GM19035 (cell line): ENCODE results near the gene MS4A18.
A peak's percentile ranks its signal among the peaks of the same experiment; 100 is the strongest.
"Not testable (repeated sequence)": the region's sequence is repeated elsewhere in the genome, so short reads cannot be mapped to it uniquely, and the experiment has no call there.

Experiments
- ATAC-seq: cut with Tn5 transposase; IDR thresholded peaks from one replicate; pipeline ENCODE4 v1.9.1; 2021; ENCODE audit not compliant: unreplicated experiment

The MS4A18 gene

GRCh38 chr11:60724420-60724819, at the start of gene MS4A18:
Gene MS4A18, plus strand, starts transcription at chr11:60724720.
- ATAC-seq: no peak

DNA sequence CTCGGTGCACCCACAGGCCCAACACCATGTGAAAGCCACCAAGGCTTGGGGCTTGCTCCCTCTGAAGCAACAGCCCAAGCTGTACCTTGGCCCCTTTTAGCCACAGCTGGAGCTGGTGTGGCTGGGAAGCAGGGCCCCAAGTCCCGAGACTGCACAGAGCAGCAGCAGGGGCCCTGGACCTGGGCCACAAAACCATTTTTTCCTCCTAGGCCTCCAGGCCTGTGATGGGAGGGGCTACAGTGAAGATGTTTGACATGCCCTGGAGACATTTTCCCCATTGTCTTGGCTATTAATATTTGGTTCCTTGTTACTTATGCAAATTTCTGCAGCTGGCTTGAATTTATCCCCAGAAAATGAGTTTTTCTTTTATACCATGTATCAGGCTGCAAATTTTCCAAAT, 46.3 kb upstream of the MS4A18 start:
- ATAC-seq: not testable (repeated sequence)

DNA sequence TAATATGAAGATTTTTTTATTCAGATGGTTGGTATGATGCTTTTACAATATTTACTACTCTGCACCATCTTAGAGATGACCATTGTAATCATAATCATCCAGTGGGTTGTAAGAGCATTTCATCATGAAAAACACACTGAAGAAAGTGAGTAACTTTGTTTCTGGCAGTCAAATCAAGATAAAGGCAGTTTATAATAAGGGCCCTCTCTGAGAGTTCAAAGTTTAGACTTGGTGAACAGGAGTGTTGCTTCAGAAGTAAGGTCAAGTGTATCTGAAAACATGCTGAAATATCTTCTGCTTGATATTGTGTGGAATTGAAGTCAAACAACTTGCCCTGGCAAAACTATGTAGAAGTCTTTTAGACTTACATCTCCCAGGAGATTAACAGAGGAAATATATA, 44.6 kb upstream of the MS4A18 start:
- no peak for ATAC-seq

- no peak for ATAC-seq
Observed at GRCh38 chr11:60680455-60681119, 43.9 kb upstream of the MS4A18 start.

DNA sequence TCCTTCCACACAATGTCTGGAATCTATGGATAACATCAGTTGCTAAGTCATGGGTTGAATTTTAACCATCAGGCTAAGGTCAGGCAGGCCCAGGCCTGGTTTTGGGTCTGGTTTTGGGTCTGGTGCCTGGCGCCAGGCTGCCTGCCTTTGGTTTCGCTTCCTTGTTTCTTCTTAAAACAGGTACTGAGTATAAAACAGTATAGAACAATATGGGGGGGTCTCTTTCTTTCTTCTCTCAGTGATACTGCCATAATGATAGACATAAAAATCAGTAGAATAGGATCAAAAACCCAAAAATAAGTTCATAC, 40.0 kb upstream of the MS4A18 start:
- peak; percentile 45 for ATAC-seq

- no peak for ATAC-seq
Observed at GRCh38 chr11:60691661-60692060, 32.9 kb upstream of the MS4A18 start.

- ATAC-seq: no peak
Observed at GRCh38 chr11:60699284-60699691, 25.2 kb upstream of the MS4A18 start, which contains the start of gene MS4A8. Gene MS4A8, plus strand, starts transcription at chr11:60699612. Its CDS starts 1,249 bp downstream, at chr11:60700861.

- no peak for ATAC-seq
Observed at GRCh38 chr11:60699936-60700335, 24.6 kb upstream of the MS4A18 start.

- ATAC-seq: no peak
Observed at GRCh38 chr11:60700689-60701468, 23.6 kb upstream of the MS4A18 start.

GRCh38 chr11:60701469-60701818, 23.1 kb upstream of the MS4A18 start:
- no peak for ATAC-seq

- ATAC-seq: no peak
Observed at GRCh38 chr11:60703374-60703773, 21.1 kb upstream of the MS4A18 start.

- no peak for ATAC-seq
Observed at GRCh38 chr11:60705895-60706294, 18.6 kb upstream of the MS4A18 start.

DNA sequence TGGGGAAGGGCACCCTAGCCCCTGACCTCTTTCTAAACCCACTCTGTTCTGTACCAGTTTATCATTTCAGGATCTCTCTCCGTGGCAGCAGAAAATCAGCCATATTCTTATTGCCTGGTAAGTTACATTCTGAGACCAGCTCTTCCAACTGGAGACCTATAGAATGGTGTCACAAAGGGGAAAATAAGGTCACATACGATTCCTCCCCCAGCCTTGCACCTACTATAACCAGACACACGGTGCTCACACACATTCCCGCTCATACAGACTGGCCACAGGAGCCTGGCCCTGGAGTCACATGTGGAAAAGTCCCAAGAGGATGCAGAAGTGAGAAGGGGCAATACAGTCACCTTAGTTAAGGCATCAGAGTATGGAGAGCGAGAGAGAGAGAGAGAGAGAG, 17.6 kb upstream of the MS4A18 start:
- no peak for ATAC-seq

GRCh38 chr11:60710482-60710881, 14.0 kb upstream of the MS4A18 start:
- ATAC-seq: no peak

DNA sequence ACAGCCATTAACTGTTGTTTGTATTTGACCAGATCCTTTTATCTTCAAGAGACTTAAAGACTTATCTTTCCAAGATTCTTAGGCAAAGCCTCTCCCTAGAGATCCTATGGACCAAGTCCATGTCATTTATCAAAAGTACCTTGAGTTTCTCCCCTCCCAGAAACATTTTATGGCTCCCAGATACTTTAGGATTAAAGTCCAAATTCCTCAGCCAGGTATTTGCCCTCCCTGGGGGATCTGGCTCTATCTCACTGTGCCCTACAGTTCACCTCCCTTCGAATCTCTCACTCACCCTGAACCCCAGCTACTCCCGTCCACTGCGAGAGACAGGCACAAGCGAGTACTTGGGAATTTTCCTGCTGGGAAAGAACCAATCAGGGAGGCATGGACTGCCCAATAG, 13.2 kb upstream of the MS4A18 start:
- ATAC-seq: no peak

DNA sequence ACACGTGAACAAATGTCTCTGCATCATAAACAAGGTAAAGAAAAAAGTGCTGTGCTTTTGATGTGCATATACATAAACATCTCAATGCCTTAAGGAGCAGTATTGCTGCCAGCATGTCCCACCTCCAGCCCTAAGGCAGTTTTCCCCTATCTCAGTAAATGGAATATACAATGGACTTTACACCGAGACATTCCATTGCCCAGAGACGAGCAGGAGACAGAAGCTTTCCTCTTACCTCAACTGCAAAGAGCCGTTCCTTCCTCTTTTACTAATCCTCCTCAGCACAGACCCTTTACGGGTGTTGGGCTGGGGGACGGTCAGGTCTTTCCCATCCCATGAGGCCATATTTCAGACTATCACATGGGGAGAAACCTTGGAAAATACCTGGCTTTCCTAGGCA, 11.1 kb upstream of the MS4A18 start:
- not testable (repeated sequence) for ATAC-seq

GRCh38 chr11:60717956-60718355, 6.6 kb upstream of the MS4A18 start:
- ATAC-seq: no peak

DNA sequence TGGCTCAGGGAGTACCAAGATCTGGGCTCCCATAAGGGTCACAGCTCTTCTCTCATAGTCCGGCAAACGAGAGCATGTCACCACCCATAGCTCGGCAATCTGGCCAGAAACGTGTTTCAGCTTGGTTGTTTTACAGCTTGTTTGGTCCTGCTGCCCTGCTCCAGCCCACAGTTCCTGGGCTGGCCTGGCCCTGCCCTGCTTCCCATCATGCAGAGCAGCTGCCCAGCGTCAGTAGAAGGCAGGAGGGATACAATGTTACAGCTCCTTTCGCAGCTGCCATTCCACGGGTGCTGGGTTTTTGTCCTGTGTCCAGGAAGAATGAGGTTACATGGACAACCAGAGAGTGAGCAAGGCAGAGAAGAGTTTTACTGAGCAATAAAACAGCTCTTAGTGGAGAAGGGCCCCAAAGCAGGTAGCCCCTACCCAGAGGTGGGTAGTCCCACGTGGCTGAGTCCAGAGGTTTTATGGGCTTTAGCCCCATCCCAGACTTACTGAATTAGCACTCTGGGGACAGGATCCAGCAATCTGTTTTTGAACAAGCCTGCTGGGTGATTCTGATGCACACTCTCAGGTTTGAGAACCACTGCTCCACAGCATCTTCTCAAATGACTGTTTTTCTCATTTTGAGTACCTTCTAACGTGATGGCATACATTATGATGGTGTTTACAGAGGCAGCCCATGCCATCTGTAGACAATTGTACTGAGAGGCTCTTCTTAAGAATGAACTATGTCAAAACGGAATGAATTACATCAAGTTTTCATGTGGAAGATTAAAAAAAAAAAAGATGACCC, 5.8 kb upstream of the MS4A18 start:
- no peak for ATAC-seq

- ATAC-seq: no peak
Observed at GRCh38 chr11:60719391-60719790, 5.1 kb upstream of the MS4A18 start.

DNA sequence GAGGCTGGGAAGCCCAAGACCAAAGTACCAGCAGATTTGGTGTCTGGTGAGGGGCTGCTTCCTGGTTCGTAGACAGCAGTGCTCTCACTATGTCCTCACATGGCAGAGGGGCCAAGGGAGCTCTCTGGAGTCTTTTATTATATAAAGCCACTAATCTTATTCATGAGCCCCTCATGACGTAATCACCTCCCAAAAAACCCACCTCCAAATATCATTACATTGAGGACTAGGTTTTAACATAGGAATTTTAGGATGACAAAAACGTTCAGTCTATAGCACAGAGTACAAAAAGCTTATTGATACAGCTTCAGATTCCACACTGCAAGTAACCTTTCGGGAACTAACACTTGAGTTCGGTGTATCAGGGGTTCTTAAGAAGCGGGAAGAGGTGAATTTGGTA, 4.1 kb upstream of the MS4A18 start:
- no peak for ATAC-seq

DNA sequence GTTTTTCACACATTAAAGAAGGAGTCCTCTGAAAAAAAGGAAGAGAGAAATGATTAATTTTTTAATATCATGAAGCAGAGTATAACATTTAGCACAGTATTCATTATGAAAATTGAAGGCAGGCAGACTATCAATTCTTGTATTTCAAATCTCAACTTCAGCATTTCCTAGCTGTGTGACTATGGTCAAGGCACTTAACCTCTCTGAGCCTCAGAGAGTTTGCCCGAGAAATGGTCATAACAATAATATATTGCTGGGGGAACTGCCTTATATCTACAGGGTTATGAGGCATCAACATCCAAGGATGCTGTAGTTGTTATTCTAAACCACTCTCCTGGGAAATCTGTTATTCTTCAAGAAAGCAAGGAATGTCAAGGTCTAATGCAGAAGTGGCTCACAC, 1.1 kb downstream of the MS4A18 start:
- no peak for ATAC-seq

DNA sequence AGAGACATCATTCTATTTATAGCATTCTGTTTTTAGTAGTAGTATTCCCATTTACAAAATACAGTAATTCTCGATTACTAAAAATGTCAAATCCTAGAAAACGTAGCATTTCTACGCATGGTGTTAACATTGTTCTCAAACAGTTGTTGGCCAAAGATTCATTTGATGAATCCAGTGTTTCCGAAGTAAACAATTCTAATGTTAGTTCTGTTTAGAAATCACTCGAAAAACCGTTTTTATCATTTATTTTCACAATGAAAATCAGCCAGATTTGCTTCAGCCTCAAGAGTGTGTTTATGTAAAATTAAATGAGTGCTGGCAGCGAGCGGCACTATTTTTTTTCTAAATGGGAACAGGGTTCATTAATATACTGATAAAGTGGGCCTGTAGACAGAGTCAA, 7.1 kb downstream of the MS4A18 start:
- no peak for ATAC-seq
